ENCODE results near the gene ZNF382. TPM values are rescaled to one million over a fixed set of nuclear protein-coding genes. Genes with fewer than 3 reads are reported as not detected.

ZNF382 gene
- total RNA-seq, 1 donor from 2014 or later = 4.9 TPM

DNA sequence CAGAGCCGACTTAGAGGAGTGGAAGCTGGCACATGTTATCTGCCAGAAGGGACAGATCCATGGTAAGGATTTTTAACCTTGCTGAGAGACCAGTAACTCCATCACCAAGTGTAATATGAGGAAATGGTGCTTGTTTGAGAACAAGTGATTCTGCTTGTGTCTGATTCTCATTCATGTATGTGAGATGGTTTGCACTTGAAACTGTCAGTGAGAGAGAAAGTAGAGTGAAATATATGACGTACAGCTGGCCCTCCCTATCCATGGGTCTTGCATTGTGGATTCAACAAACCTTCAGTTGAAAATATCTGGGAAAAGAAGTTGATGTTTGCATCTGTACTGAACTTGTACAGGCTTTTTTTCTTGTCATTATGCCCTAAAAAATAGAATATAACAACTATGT is 63.5 kb downstream of the ZNF382 start:
- TF ChIP-seq, protein P1, sequence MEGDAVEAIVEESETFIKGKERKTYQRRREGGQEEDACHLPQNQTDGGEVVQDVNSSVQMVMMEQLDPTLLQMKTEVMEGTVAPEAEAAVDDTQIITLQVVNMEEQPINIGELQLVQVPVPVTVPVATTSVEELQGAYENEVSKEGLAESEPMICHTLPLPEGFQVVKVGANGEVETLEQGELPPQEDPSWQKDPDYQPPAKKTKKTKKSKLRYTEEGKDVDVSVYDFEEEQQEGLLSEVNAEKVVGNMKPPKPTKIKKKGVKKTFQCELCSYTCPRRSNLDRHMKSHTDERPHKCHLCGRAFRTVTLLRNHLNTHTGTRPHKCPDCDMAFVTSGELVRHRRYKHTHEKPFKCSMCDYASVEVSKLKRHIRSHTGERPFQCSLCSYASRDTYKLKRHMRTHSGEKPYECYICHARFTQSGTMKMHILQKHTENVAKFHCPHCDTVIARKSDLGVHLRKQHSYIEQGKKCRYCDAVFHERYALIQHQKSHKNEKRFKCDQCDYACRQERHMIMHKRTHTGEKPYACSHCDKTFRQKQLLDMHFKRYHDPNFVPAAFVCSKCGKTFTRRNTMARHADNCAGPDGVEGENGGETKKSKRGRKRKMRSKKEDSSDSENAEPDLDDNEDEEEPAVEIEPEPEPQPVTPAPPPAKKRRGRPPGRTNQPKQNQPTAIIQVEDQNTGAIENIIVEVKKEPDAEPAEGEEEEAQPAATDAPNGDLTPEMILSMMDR (IDR thresholded peaks at IDR 0.05) = no peak
- Histone ChIP-seq H3K27ac (no peak overlapping the region), H3K27me3 (no peaks in the 10 kb centered on the region), H3K9me3 (no peaks in the 10 kb centered on the region), H3K4me1 (peaks cover 16% of the 10 kb centered on the region), H3K4me3 (no peak overlapping the region), H3K36me3 (peaks cover 3% of the 10 kb centered on the region)
- DNase-seq (no peak), ATAC-seq (no peak)
- intact Hi-C loops (cut with DNase I) = no loop called here

DNA sequence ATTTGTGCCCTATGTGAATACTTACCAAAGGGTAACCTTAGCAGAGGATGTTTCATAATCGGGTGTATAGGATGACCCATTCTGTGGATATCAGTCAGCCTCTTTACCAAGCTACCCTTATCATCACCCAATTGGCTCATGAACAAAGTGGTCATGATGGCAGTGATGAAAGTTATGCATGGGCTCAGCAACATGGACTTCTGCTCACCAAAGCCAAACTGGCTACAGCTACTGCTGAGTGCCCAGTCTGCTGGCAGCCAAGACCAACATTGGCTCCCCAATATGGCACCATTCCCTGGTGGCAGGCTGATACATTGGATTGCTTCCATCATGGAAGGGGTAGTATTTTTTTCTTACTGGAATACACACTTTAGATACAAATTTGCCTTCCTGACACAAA is 67.3 kb downstream of the ZNF382 start:
- DNase-seq (no peak), ATAC-seq (no peak)
- no peaks in the 10 kb centered on the region for H3K36me3 ChIP-seq
- no peaks in the 10 kb centered on the region for H3K27me3 ChIP-seq
- TF ChIP-seq, protein P1 (IDR thresholded peaks at IDR 0.05) = no peak
- no peak overlapping the region for H3K27ac ChIP-seq
- H3K9me3 ChIP-seq = peaks cover 5% of the 10 kb centered on the region
- H3K4me3 ChIP-seq = no peak overlapping the region
- intact Hi-C loops (cut with DNase I) = no loop called here
- peaks cover 8% of the 10 kb centered on the region for H3K4me1 ChIP-seq

DNA sequence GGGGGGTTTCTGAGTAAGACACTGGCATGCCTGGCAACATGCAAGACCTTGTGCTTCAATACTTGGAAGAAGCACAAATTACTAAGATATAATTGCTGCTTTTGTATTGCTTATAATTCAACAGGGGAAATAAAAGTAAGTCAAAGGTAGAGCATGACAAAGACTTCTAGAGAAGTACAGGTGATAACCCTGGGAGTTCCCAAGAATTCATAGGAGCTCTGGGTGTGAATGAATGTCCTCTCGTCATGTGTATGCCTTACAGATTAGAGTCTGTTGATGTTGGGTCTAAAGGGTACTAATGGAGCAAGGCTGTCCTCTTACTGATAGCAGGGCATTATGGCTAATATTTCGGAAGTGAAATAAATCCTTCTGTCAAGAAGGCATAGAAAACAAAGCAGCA is 69.1 kb downstream of the ZNF382 start:
- peaks cover 10% of the 10 kb centered on the region for H3K9me3 ChIP-seq
- no peak for ATAC-seq

DNA sequence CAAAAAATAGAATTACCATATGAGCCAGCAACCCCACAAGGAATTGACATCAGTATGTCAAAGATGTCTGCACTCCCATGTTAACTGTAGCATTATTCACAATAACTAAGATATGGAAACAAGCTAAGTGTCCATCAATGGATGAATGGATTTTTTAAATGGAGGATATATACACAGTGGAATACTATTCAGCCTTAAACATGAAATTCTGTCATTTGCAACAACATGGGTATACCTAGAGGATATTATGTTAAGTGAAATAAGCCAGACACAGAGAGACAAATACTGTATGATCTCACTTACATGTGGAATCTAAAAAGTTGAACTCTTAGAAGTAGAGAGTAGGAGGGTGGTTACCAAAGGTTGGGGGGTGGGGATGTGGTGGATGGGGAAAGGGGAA is 74.3 kb downstream of the ZNF382 start:
- Histone ChIP-seq H3K36me3 (peaks cover 13% of the 10 kb centered on the region), H3K27ac (no peak overlapping the region), H3K4me3 (no peak overlapping the region), H3K9me3 (peaks cover 7% of the 10 kb centered on the region), H3K27me3 (no peaks in the 10 kb centered on the region), H3K4me1 (no peaks in the 10 kb centered on the region)
- DNase-seq (no peak), ATAC-seq (no peak)
- intact Hi-C loops (cut with DNase I) = no loop called here
- TF ChIP-seq, protein P1 (IDR thresholded peaks at IDR 0.05) = no peak

More for the DNA sequence above, 69.1 kb downstream of the ZNF382 start:
- no peak overlapping the region for H3K4me3 ChIP-seq
- TF ChIP-seq, protein P1 (IDR thresholded peaks at IDR 0.05) = no peak
- H3K4me1 ChIP-seq = no peaks in the 10 kb centered on the region
- DNase-seq = no peak
- H3K27ac ChIP-seq = no peak overlapping the region
- no peaks in the 10 kb centered on the region for H3K27me3 ChIP-seq
- peaks cover 10% of the 10 kb centered on the region for H3K36me3 ChIP-seq
- intact Hi-C loops (cut with DNase I) = no loop called here

Other genes starting within 250 kb of the ZNF382 start
- 6.9 TPM for gene ZFP14, start 226.1 kb upstream of the ZNF382 start, total RNA-seq
- gene ZFP82, start 186.7 kb upstream of the ZNF382 start, total RNA-seq = 5.4 TPM
- gene ZNF566, start 115.8 kb upstream of the ZNF382 start, total RNA-seq = 12.0 TPM
- 10.5 TPM for gene ZNF260, start 77.0 kb upstream of the ZNF382 start, total RNA-seq
- 8.4 TPM for gene ZNF529, start 32.0 kb upstream of the ZNF382 start, total RNA-seq
- 7.1 TPM for gene ZNF461, start 61.5 kb downstream of the ZNF382 start, total RNA-seq
- gene ZNF567, start 82.3 kb downstream of the ZNF382 start, total RNA-seq = 7.7 TPM
- 2.8 TPM for gene ZNF850, start 167.5 kb downstream of the ZNF382 start, total RNA-seq
- 5.7 TPM for gene ZNF790, start 233.1 kb downstream of the ZNF382 start, total RNA-seq
- 6.7 TPM for gene ZNF345, start 245.6 kb downstream of the ZNF382 start, total RNA-seq